Fibroblast of upper back skin (primary cell): Measurements from ENCODE around the gene KIF18B.

Source experiments
- DNase-seq: peaks from one replicate; pipeline ENCODE4 v3.0.0-alpha.2; 2013

Gene KIF18B

DNA sequence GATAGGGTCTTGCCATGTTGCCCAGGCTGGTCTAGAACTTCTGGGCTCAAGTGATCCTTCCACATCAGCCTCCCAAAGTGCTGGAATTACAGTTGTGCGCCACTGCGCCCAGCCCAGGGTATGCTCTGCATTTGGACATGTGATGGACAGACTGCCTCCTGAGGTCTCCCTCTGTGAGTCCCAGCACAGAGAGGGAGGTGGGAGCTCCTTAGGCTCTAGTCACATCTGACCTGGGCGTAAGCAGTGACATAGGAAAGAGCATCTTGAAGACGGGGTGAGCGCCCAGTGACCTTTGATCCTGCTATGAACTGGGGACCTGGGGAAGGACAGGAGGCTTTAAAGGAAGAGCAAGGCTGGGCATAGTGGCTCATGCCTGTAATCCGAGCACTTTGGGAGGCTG lies 30.1 kb downstream of the KIF18B start:
- DNase-seq, result no peak

DNA sequence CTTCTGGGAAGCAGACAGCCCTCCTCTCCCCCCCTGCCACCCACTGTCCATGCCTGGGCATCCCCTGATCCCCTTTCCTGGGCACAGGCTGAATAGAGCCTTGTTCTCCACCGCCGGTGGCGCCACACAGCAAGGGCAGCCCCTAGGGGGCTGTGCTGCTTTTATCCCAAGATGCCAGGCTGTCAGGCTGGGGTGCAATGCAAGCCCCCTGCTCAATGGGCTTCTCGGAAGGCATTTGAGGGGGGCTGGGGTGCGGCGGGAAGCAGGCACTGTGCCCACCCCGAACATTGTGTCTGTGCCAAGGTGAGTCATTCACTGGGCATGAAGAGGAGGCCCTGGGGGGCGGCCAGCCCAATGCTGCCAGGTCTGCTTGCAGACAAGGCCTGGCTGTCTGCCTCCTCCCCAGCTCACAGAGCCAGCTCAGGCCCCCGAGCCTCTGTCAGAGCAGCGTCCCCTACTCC lies 30.8 kb downstream of the KIF18B start:
- DNase-seq, result no peak

GRCh38 chr17:44915862-44916780 lies 31.5 kb downstream of the KIF18B start:
- no peak for DNase-seq

- DNase-seq, result no peak
These were observed 32.2 kb downstream of the KIF18B start, which contains the start of gene GFAP for GRCh38 chr17:44915321-44915726. GFAP (minus strand) TSS chr17:44915500; CDS start chr17:44915486, 14 bp downstream.

GRCh38 chr17:44914698-44915271 lies 32.8 kb downstream of the KIF18B start:
- no peak for DNase-seq

GRCh38 chr17:44914148-44914547 lies 33.4 kb downstream of the KIF18B start:
- DNase-seq, result no peak

- DNase-seq, result no peak
These were observed 33.9 kb downstream of the KIF18B start for GRCh38 chr17:44913676-44914075.

DNA sequence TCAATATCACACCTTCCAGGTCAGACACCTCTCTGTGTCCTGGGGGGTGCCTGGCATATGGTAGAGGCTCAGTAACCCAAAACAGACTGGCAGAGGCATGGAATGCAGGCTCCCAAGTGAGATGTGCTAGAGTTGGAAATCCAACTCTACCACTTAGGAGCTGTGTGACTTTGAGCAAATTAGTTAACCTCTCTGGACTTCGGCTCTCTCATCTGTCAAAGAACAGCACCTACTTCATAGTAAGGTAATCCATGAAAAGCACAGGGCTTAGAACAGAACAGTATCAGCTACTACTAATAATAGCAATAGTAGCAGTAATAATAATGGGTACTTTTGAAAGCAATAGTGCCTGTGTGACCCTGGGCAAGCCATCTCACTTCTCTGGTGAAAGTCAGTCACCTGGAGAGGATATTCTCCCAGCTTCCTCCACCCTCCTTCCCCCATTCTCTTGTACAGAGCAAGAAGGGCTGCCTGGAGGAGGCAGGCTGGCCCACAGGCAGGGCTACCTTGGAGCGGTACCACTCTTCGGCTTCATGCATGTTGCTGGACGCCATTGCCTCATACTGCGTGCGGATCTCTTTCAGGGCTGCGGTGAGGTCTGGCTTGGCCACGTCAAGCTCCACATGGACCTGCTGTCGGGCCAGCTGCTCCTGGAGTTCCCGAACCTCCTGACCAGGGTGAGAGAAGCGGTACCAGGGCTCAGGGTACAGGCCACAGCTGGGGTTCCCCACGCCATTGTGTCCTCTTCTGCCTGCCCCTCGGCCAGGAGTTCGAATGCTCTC lies 34.6 kb downstream of the KIF18B start:
- no peak for DNase-seq

GRCh38 chr17:44911133-44912001 lies 36.2 kb downstream of the KIF18B start:
- peak; percentile 46 for DNase-seq

DNA sequence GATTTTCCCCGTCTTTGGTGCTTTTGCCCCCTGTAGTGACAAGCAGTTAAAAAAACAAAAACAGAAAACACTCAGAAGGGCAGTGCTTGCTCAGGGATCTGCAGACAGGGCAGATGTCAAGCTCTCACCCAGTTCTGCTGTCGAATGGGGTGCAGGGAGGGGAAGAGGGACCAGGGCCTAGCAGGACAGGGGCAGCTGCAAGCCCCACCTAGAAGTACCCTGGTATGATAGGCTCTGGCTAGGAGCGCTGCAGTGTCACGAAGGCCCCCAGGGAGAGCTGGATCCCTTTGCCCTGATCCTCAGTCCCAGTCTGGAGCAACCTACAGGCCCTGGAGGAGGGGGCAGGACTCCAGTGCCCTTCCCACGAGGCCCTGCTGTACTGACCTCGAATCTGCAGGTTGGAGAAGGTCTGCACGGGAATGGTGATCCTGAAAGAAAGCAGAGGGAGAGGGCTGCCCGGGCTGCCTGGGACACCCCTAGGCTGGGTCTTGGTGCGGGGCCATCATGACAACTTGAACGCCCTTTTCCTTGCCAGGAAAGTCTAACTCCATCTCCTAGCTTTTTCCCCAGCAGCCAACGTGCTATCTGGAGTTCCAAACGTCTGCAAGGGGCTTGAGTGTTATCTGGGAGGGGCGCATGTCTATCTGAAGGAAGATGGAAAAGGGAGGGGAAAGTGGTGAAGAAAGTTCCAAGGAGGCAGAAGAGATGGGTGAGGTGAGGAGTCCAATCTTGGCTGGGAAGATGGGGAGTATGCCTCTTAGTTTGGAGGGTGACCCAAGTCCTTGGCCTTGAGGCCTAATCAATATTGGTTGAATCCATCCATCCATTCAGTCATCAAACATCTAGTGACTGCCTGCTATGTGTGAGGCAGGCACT lies 37.1 kb downstream of the KIF18B start:
- DNase-seq, result no peak

DNA sequence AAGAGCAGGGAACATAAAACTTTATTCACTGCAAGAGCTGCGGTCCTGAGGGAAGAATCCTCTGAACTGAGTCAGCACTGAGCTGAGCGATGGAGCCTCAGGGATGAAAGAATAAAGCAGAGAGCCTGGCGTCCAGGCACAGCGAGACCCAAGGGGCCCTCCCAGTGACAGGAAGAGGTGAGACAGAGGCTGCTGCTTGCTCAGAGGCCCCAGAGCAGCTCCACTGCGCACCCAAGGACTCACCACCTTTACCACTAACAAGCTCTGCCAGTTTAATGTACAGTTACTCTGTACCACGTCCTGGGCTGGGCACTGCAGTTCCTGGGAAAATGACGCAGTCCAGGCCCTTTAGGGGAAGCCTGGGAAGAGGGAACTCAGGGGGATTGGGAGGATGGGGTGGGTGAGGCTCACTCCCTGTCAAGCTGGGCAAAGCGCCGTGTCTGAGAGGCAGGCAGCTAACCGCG lies 37.9 kb downstream of the KIF18B start:
- peak; percentile 81 for DNase-seq

- DNase-seq, result no peak
These were observed 38.7 kb downstream of the KIF18B start for GRCh38 chr17:44908761-44909326.

DNA sequence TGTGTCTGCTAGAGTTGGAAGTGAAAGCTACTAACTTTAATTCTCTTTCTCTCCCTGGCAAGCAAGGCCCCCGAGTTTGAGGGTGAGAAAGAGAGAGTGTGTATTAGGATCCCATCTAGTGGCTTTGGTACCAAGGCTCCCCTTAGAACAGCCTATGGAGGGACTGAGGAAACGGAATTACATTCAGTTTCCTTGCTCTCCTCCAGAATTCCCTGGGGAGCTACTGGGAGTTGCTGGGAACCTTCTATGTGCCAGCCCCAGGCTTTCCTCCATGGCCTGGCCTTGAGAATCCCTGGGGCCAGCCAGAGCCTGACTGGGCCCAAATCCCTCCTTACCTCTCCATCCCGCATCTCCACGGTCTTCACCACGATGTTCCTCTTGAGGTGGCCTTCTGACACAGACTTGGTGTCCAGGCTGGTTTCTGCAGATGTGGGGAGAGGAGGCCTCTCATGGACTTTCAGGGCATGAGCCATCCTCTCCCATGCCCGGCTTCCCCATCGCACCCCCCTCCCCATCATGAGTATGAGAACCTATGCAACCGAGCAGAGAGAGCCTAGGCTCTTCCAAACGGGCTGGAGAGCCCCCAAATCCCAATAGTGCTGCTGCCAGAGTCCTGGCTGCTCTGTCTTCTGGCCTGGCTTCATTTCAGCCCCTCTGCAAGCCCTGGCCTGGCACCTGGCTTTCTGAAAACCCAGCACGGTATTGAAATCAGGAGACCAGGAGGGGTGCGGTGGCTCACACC lies 39.7 kb downstream of the KIF18B start:
- DNase-seq, result no peak

- peak; percentile 29 for DNase-seq
These were observed 40.5 kb downstream of the KIF18B start for GRCh38 chr17:44906763-44907728.

DNA sequence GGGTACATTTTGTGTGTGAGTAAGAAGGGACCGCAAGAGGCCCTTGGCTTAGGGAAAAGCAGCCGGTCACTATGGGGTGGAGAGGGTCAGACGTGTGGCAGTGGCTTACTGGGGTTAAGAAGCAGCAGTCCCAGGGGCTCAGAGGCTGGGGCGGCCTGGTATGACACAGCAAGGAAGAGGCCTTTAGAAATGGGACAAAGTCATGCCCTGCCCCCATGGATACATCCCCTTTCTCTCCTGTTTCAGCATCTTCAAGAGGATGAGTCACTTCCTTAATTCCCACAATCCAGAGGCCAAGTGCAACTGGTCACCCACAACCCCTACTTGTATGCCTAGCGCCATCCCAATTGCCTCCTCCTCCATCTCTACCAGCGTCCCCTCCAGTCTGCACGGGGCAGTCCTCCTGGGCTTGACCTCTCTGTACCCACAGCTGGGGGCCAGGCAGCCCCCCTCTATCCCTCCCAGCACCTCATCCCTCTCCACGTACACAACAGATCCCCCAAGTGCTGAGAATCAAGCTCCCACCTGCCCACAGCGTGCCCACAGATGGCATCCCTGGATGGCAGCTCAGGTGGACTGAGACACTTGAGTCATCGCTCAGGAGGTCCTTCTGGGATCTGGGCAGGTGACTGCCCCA lies 41.4 kb downstream of the KIF18B start:
- peak; percentile 96 for DNase-seq

- no peak for DNase-seq
These were observed 42.3 kb downstream of the KIF18B start for GRCh38 chr17:44905006-44906000.
